ENCODE results near the gene CUL4A.

Gene CUL4A

GRCh38 chr13:113182046-113182445, 27.4 kb upstream of the CUL4A start:
- no peak for DNase-seq

GRCh38 chr13:113183450-113184129, 25.8 kb upstream of the CUL4A start:
- no peak for DNase-seq

GRCh38 chr13:113184568-113185440, 24.6 kb upstream of the CUL4A start:
- DNase-seq = no peak

GRCh38 chr13:113186061-113186900, 23.1 kb upstream of the CUL4A start:
- no peak for DNase-seq

GRCh38 chr13:113187263-113187669, 22.1 kb upstream of the CUL4A start:
- no peak for DNase-seq

GRCh38 chr13:113187883-113188665, 21.3 kb upstream of the CUL4A start:
- no peak for DNase-seq

GRCh38 chr13:113190181-113190580, 19.2 kb upstream of the CUL4A start:
- no peak for DNase-seq

GRCh38 chr13:113192279-113192678, 17.1 kb upstream of the CUL4A start:
- no peak for DNase-seq

GRCh38 chr13:113192902-113193301, 16.5 kb upstream of the CUL4A start:
- no peak for DNase-seq

GRCh38 chr13:113195360-113195759, 14.1 kb upstream of the CUL4A start:
- DNase-seq = no peak

- no peak for DNase-seq
Observed at GRCh38 chr13:113196970-113197737, 12.3 kb upstream of the CUL4A start.

GRCh38 chr13:113201815-113202214, 7.6 kb upstream of the CUL4A start:
- DNase-seq = no peak

GRCh38 chr13:113202912-113203311, 6.5 kb upstream of the CUL4A start:
- DNase-seq = no peak

- no peak for DNase-seq
Observed at GRCh38 chr13:113203507-113204377, 5.7 kb upstream of the CUL4A start.

- DNase-seq = no peak
Observed at GRCh38 chr13:113204378-113204734, 5.1 kb upstream of the CUL4A start.

- DNase-seq = no peak
Observed at GRCh38 chr13:113205428-113205931, 3.9 kb upstream of the CUL4A start.

- DNase-seq = no peak
Observed at GRCh38 chr13:113207460-113207859, 2.0 kb upstream of the CUL4A start.

- DNase-seq = no peak
Observed at GRCh38 chr13:113207890-113208420, 1.5 kb upstream of the CUL4A start.

GRCh38 chr13:113208421-113209335, 735 bp upstream of the CUL4A start, which contains the start of gene PCID2:
TSS of gene PCID2 (minus strand) at chr13:113208669. CDS start at chr13:113208634, 35 bp downstream.
- peak; percentile 93 for DNase-seq
